ENCODE data around the gene VPS50. TPM values are rescaled to one million over a fixed set of nuclear protein-coding genes. Genes with fewer than 3 reads are reported as not detected.

The VPS50 gene
- total and polyA plus RNA-seq, 4 donors, result 4.0 to 18.2 (median 11.9) TPM

DNA sequence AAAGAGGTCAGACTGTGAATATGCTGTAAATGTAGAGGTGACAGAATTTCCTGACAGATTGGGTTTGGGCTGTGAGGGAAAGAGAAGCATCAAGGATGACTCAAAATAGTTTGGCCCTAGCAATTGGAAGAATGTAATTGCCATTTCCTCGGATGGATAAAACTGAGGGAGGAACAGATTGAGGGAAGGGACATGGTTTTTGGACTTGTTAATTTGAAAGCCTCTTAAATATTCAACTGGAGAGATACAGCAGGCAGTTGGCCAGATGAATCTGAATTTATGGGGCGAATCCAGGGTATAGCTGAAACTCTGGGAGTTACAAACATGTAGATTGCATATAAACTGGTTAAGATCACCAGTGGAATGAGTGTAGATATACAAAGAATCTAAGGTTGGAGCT lies 3.4 kb downstream of the VPS50 start (continued):
- TF ChIP-seq, protein P1, sequence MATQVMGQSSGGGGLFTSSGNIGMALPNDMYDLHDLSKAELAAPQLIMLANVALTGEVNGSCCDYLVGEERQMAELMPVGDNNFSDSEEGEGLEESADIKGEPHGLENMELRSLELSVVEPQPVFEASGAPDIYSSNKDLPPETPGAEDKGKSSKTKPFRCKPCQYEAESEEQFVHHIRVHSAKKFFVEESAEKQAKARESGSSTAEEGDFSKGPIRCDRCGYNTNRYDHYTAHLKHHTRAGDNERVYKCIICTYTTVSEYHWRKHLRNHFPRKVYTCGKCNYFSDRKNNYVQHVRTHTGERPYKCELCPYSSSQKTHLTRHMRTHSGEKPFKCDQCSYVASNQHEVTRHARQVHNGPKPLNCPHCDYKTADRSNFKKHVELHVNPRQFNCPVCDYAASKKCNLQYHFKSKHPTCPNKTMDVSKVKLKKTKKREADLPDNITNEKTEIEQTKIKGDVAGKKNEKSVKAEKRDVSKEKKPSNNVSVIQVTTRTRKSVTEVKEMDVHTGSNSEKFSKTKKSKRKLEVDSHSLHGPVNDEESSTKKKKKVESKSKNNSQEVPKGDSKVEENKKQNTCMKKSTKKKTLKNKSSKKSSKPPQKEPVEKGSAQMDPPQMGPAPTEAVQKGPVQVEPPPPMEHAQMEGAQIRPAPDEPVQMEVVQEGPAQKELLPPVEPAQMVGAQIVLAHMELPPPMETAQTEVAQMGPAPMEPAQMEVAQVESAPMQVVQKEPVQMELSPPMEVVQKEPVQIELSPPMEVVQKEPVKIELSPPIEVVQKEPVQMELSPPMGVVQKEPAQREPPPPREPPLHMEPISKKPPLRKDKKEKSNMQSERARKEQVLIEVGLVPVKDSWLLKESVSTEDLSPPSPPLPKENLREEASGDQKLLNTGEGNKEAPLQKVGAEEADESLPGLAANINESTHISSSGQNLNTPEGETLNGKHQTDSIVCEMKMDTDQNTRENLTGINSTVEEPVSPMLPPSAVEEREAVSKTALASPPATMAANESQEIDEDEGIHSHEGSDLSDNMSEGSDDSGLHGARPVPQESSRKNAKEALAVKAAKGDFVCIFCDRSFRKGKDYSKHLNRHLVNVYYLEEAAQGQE (IDR thresholded peaks at IDR 0.05), result no peak
- TF ChIP-seq SP1 (IDR thresholded peaks at IDR 0.05), result no peak
- TF ChIP-seq, protein P2, sequence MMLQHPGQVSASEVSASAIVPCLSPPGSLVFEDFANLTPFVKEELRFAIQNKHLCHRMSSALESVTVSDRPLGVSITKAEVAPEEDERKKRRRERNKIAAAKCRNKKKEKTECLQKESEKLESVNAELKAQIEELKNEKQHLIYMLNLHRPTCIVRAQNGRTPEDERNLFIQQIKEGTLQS (IDR thresholded peaks at IDR 0.05), result no peak

DNA sequence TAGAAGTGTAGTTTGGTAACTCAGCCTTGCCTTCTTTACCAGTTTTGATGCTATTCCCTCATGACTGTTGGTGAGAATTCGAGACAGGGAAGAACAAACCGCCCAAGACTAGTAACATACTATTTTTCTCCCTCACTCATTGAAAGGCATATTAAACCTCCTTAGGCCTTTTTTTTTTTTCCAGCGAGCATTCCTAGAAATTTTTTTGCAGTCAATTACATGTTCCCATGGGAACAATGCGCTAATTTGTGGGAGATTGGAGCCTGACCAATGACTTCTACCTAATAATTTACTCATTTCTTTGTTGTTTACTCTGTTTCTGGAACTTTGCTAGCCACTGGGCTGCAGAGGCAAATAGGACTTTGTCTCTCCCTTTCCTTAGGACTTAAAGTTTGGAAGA lies 6.0 kb downstream of the VPS50 start:
- 78% methylated on average over 4 of the region's 4 CpGs for WGBS
- H3K4me3 ChIP-seq (ENCODE audit: low read depth in 1 of 3, low read length in 3 of 3), result no peak overlapping the region
- H3K9me3 ChIP-seq (ENCODE audit: control insufficient read depth in 4 of 4, low read length in 3 of 4), result no peaks in the 10 kb centered on the region
- no peaks in the 10 kb centered on the region for H3K27me3 ChIP-seq (ENCODE audit: control insufficient read depth in 4 of 4, insufficient read depth in 4 of 4, low read length in 3 of 4)
- no peak for TF ChIP-seq RAD21 (IDR thresholded peaks at IDR 0.05)
- TF ChIP-seq, protein P2 (IDR thresholded peaks at IDR 0.05), result no peak
- peak in 1 of 2 donors; percentile 5 for TF ChIP-seq HNF4A (conservative IDR thresholded peaks at IDR 0.05)
- no peak for TF ChIP-seq JUND (IDR thresholded peaks at IDR 0.05)
- no peak overlapping the region for H3K27ac ChIP-seq (ENCODE audit: low read depth in 1 of 2, low read length in 2 of 2)
- H3K4me1 ChIP-seq (ENCODE audit: control insufficient read depth in 4 of 4, insufficient read depth in 4 of 4, low read length in 3 of 4), result peaks cover 0 to 14% (median 9%) of the 10 kb centered on the region in 4 donors
- H3K9ac ChIP-seq (ENCODE audit: low read depth in 1 of 2, low read length in 2 of 2), result peak overlapping the region in 1 of 2 donors; percentile 20
- peaks cover 0 to 4% (median 0%) of the 10 kb centered on the region in 4 donors for H3K36me3 ChIP-seq (ENCODE audit: control insufficient read depth in 4 of 4, insufficient read depth in 3 of 4, low read depth in 1 of 4, low read length in 3 of 4)
- DNase-seq (ENCODE audit: low spot score), result no peak

DNA sequence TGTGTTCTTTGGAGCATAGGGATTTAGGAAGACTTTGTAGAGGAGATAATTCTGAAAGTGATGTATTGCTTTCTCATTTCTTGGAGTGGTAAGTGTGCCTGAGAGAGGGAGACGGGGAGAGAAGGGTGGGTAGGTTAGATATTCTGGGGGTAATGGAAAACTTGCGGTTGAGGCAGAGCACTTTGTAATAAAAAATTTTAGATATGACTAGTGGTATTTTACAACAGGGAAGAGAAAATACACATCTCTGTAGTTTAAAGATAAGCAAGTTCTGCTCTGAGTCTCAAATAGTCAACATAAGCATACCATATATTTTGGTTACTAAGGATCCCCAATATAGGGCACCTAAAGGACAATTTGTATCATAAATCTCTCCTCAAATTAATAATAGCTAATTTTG lies 6.6 kb downstream of the VPS50 start:
- TF ChIP-seq EGR1 (IDR thresholded peaks at IDR 0.05; ENCODE audit: low read depth in 2 of 2) (no peak), RAD21 (IDR thresholded peaks at IDR 0.05) (no peak), NR2F2 (IDR thresholded peaks at IDR 0.05) (no peak), HNF4A (conservative IDR thresholded peaks at IDR 0.05) (no peak), FOXA1 (IDR thresholded peaks at IDR 0.05) (no peak), TAF1 (conservative IDR thresholded peaks at IDR 0.05) (no peak), RXRA (IDR thresholded peaks at IDR 0.05) (no peak), JUND (IDR thresholded peaks at IDR 0.05) (no peak), SP1 (IDR thresholded peaks at IDR 0.05) (no peak), FOXA2 (IDR thresholded peaks at IDR 0.05) (no peak), YY1 (IDR thresholded peaks at IDR 0.05) (no peak)
- TF ChIP-seq, protein P3, sequence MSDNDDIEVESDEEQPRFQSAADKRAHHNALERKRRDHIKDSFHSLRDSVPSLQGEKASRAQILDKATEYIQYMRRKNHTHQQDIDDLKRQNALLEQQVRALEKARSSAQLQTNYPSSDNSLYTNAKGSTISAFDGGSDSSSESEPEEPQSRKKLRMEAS (IDR thresholded peaks at IDR 0.05), result no peak
- TF ChIP-seq, protein P4, sequence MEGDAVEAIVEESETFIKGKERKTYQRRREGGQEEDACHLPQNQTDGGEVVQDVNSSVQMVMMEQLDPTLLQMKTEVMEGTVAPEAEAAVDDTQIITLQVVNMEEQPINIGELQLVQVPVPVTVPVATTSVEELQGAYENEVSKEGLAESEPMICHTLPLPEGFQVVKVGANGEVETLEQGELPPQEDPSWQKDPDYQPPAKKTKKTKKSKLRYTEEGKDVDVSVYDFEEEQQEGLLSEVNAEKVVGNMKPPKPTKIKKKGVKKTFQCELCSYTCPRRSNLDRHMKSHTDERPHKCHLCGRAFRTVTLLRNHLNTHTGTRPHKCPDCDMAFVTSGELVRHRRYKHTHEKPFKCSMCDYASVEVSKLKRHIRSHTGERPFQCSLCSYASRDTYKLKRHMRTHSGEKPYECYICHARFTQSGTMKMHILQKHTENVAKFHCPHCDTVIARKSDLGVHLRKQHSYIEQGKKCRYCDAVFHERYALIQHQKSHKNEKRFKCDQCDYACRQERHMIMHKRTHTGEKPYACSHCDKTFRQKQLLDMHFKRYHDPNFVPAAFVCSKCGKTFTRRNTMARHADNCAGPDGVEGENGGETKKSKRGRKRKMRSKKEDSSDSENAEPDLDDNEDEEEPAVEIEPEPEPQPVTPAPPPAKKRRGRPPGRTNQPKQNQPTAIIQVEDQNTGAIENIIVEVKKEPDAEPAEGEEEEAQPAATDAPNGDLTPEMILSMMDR (IDR thresholded peaks at IDR 0.05; ENCODE audit: low read depth, low read length, missing input control), result no peak
- TF ChIP-seq, protein P1 (IDR thresholded peaks at IDR 0.05), result no peak
- TF ChIP-seq, protein P5, sequence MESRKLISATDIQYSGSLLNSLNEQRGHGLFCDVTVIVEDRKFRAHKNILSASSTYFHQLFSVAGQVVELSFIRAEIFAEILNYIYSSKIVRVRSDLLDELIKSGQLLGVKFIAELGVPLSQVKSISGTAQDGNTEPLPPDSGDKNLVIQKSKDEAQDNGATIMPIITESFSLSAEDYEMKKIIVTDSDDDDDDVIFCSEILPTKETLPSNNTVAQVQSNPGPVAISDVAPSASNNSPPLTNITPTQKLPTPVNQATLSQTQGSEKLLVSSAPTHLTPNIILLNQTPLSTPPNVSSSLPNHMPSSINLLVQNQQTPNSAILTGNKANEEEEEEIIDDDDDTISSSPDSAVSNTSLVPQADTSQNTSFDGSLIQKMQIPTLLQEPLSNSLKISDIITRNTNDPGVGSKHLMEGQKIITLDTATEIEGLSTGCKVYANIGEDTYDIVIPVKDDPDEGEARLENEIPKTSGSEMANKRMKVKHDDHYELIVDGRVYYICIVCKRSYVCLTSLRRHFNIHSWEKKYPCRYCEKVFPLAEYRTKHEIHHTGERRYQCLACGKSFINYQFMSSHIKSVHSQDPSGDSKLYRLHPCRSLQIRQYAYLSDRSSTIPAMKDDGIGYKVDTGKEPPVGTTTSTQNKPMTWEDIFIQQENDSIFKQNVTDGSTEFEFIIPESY (IDR thresholded peaks at IDR 0.05), result no peak
- TF ChIP-seq, protein P2 (IDR thresholded peaks at IDR 0.05), result no peak
- Histone ChIP-seq H3K27me3 (ENCODE audit: control insufficient read depth in 4 of 4, insufficient read depth in 4 of 4, low read length in 3 of 4) (no peaks in the 10 kb centered on the region), H3K9ac (ENCODE audit: low read depth in 1 of 2, low read length in 2 of 2) (peak overlapping the region in 1 of 2 donors; percentile 20), H3K36me3 (ENCODE audit: control insufficient read depth in 4 of 4, insufficient read depth in 3 of 4, low read depth in 1 of 4, low read length in 3 of 4) (peaks cover 0 to 4% (median 0%) of the 10 kb centered on the region in 4 donors), H3K27ac (ENCODE audit: low read depth in 1 of 2, low read length in 2 of 2) (no peak overlapping the region), H3K4me3 (ENCODE audit: low read depth in 1 of 3, low read length in 3 of 3) (no peak overlapping the region), H3K9me3 (ENCODE audit: control insufficient read depth in 4 of 4, low read length in 3 of 4) (no peaks in the 10 kb centered on the region), H3K4me1 (ENCODE audit: control insufficient read depth in 4 of 4, insufficient read depth in 4 of 4, low read length in 3 of 4) (peaks cover 0 to 8% (median 6%) of the 10 kb centered on the region in 4 donors)
- DNase-seq (ENCODE audit: low spot score), result no peak
- WGBS, result 95% methylated on average over 2 of the region's 2 CpGs

Data from liver (tissue), 9 donors.